SK-N-SH (cell line): ENCODE measurements around the gene NHSL1.

Experiments used
- CHD2 ChIP-seq: fragments of 150-350 bp; IDR thresholded peaks from 2 replicates; pipeline ENCODE4 v1.6.1; 2018; ENCODE audit warnings: low read length; ENCODE audit not compliant: partially characterized antibody
- EP300 ChIP-seq, 2 experiments: IDR thresholded peaks; 2 replicates each; pipeline versions ENCODE4 v1.4.0 to v1.6.1; 2012; ENCODE audit warnings: borderline replicate concordance in 1 of 2, low read depth in 1 of 2, low read length in 1 of 2
- EZH2phosphoT487 ChIP-seq: fragments of 200-600 bp; sonication (generic); IDR thresholded peaks from 2 replicates; pipeline ENCODE4 v1.6.1; 2017; ENCODE audit warnings: low read depth, mixed run types, mild to moderate bottlenecking, antibody characterized with exemption, moderate library complexity, borderline replicate concordance
- GABPA ChIP-seq: IDR thresholded peaks from 2 replicates; pipeline ENCODE4 v1.4.0; 2012; ENCODE audit warnings: low read depth, mild to moderate bottlenecking
- IRF3 ChIP-seq: fragments of 150-350 bp; IDR thresholded peaks from 2 replicates; pipeline ENCODE4 v1.6.1; 2016; ENCODE audit warnings: mild to moderate bottlenecking, low read depth, low read length
- JUND ChIP-seq: IDR thresholded peaks from 2 replicates; pipeline ENCODE4 v1.4.0; 2012
- NFIC ChIP-seq: IDR thresholded peaks from 2 replicates; pipeline ENCODE4 v1.4.0; 2012; ENCODE audit warnings: borderline replicate concordance
- POLR2AphosphoS5 ChIP-seq: IDR thresholded peaks from 2 replicates; pipeline ENCODE4 v1.6.1; 2012; ENCODE audit warnings: low read depth, low read length
- RAD21 ChIP-seq: IDR thresholded peaks from 2 replicates; pipeline ENCODE4 v1.6.1; 2012; ENCODE audit warnings: mild to moderate bottlenecking, low read length
- REST ChIP-seq: IDR thresholded peaks from 2 replicates; pipeline ENCODE4 v1.6.1; 2012; ENCODE audit warnings: mild to moderate bottlenecking, low read depth, low read length, moderate library complexity
- SIN3A ChIP-seq: IDR thresholded peaks from 2 replicates; pipeline ENCODE4 v1.6.1; 2012; ENCODE audit warnings: low read depth, mild to moderate bottlenecking, low read length, moderate library complexity, borderline replicate concordance
- SMC3 ChIP-seq: IDR thresholded peaks from 2 replicates; pipeline ENCODE4 v1.6.1; 2012; ENCODE audit warnings: low read depth, low read length, improper control_type of control experiment
- YY1 ChIP-seq: IDR thresholded peaks from 2 replicates; pipeline ENCODE4 v1.4.0; 2012; ENCODE audit warnings: low read depth, mild to moderate bottlenecking
- TF ChIP-seq, protein P1 (sequence below): fragments of 200-600 bp; sonication (generic); IDR thresholded peaks from 2 replicates; pipeline ENCODE4 v1.6.1; 2017; ENCODE audit warnings: antibody characterized with exemption, mild to moderate bottlenecking, moderate library complexity

DNA sequence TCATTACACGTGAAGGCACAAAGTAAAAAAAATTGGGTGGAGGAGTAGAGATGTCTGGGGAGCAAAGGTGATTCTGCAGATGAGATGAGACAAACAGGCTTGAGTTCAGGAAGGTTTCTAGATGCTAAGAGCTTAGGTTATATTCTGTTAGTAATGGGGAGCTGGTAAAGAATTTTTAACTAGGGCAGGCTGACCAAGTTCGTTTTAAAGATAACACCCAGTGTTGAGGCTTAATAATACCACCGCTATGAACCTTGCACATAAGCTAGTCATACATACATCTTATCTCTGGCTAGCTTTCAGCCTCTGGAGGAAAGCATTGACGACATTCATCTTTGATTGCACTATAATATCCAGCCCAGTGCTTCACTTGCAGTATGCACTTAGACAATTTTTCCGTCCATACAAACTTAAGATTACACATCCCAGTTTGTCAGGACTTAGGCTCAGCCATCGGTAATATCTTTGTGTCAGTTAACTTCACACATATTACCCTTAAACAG is 12.1 kb downstream of the NHSL1 start:
- TF ChIP-seq, protein P1, sequence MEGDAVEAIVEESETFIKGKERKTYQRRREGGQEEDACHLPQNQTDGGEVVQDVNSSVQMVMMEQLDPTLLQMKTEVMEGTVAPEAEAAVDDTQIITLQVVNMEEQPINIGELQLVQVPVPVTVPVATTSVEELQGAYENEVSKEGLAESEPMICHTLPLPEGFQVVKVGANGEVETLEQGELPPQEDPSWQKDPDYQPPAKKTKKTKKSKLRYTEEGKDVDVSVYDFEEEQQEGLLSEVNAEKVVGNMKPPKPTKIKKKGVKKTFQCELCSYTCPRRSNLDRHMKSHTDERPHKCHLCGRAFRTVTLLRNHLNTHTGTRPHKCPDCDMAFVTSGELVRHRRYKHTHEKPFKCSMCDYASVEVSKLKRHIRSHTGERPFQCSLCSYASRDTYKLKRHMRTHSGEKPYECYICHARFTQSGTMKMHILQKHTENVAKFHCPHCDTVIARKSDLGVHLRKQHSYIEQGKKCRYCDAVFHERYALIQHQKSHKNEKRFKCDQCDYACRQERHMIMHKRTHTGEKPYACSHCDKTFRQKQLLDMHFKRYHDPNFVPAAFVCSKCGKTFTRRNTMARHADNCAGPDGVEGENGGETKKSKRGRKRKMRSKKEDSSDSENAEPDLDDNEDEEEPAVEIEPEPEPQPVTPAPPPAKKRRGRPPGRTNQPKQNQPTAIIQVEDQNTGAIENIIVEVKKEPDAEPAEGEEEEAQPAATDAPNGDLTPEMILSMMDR, result no peak
- TF ChIP-seq YY1, result no peak
- TF ChIP-seq GABPA, result no peak
- TF ChIP-seq EZH2phosphoT487, result no peak
- TF ChIP-seq SMC3, result no peak
- no peak for TF ChIP-seq POLR2AphosphoS5
- no peak for TF ChIP-seq REST
- no peak for TF ChIP-seq IRF3
- TF ChIP-seq RAD21, result no peak
- TF ChIP-seq JUND, result no peak
- no peak for TF ChIP-seq EP300 (IDR thresholded peaks at IDR 0.05; ENCODE audit: borderline replicate concordance in 1 of 2, low read depth in 1 of 2, low read length in 1 of 2)
- no peak for TF ChIP-seq CHD2
- no peak for TF ChIP-seq NFIC
- TF ChIP-seq SIN3A, result no peak
